Subcutaneous preadipocyte (primary cell): ENCODE results near the gene CD81. TPM values are rescaled to one million over a fixed set of nuclear protein-coding genes. Genes with fewer than 3 reads are reported as not detected.

Experiments used
- small RNA-seq: library from RNA; depleted of rRNA; stranded (forward); fragments of <200 nt; gene quantifications from one replicate; pipeline ENCODE3, GENCODE V24; 2012
- total RNA-seq: library from RNA; depleted of rRNA; stranded (reverse); fragments of >200 nt; gene quantifications from 2 replicates; pipeline ENCODE4 v1.2.3, GENCODE V29; 2012

CD81 gene, protein sequence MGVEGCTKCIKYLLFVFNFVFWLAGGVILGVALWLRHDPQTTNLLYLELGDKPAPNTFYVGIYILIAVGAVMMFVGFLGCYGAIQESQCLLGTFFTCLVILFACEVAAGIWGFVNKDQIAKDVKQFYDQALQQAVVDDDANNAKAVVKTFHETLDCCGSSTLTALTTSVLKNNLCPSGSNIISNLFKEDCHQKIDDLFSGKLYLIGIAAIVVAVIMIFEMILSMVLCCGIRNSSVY
- total RNA-seq, result 251 and 263 TPM in 2 replicates

GRCh38 chr11:2376751-2377451, at the start of gene CD81:
Gene CD81 (plus strand): TSS chr11:2377310. CDS start chr11:2377550, 240 bp downstream.

GRCh38 chr11:2400069-2400761, 23.1 kb downstream of the CD81 start, which contains the start of gene TSSC4:
Gene TSSC4 (plus strand): TSS chr11:2400750. CDS start chr11:2402634, 1,884 bp downstream.

GRCh38 chr11:2443881-2444820, 67.0 kb downstream of the CD81 start, which contains the start of gene TRPM5:
Gene TRPM5 (minus strand): TSS chr11:2444514. CDS start chr11:2423036, 21,478 bp downstream.

GRCh38 chr11:2444821-2445745, 68.0 kb downstream of the CD81 start, which contains the start of gene KCNQ1:
Gene KCNQ1 (plus strand): TSS chr11:2445008. CDS start chr11:2445099, 91 bp downstream.

Small RNAs within 50 kb of the gene (small RNA-seq; reads per million reads assigned to genes)
- not detected for gene RF00019

Other genes starting within 250 kb of the CD81 start
- gene IGF2, start 237.9 kb upstream of the CD81 start, total RNA-seq, result 0.37 and 0.59 TPM in 2 replicates
- gene INS, start 216.1 kb upstream of the CD81 start, total RNA-seq, result not detected in 2 replicates
- gene TH, start 205.5 kb upstream of the CD81 start, total RNA-seq, result not detected in 2 replicates
- gene ASCL2, start 106.7 kb upstream of the CD81 start, total RNA-seq, result not detected in 2 replicates
- gene C11orf21, start 75.4 kb upstream of the CD81 start, total RNA-seq, result not detected in 2 replicates
- gene TSPAN32, start 75.3 kb upstream of the CD81 start, total RNA-seq, result under 0.01 and 0.37 TPM in 2 replicates
- 46.3 and 48.7 TPM in 2 replicates for gene TSSC4, start 23.4 kb downstream of the CD81 start, total RNA-seq
- gene TRPM5, start 67.2 kb downstream of the CD81 start, total RNA-seq, result not detected in 2 replicates
- gene KCNQ1, start 67.7 kb downstream of the CD81 start, total RNA-seq, result not detected in 2 replicates